ENCODE measurements around the gene PRKG2.

Gene PRKG2

DNA sequence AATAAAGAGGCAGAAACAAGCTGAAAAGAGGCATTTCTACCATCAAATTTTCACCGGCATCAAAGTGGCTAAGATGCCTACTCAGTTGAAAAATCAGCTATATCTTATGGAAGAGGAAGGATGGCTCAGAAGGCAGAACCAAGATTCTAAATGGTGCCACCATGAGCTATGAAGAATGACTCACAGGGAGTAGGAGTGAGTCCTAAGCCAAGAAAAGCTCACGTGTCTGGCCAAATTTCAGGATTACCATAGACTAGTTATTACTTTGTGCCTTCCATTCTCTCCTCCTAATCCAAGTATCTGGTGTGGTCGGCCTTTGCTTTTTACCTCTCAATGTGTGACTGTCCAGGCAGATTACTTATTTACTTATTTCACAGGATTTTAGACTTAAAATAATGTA lies 129.7 kb downstream of the PRKG2 start:
- no peak for DNase-seq

DNA sequence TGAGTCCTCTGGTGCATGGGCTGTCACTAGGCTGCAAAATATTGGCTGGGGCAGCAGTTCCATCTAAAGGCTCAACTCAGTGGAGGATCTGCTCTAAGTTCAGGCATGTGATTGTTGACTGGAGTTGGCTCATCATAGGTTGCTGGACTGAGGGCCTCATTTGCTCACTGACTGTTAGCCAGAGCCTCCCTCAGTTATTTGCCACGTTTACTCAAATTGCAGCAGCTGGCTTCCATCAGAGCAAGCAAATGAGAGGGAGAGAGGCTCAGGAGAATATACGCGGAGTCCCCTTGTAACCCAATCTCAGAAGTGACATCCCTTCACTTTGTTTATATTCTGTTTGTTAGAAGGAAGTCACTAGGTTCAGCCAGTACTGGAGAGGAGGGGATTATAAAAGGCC lies 130.4 kb downstream of the PRKG2 start:
- DNase-seq, result no peak

DNA sequence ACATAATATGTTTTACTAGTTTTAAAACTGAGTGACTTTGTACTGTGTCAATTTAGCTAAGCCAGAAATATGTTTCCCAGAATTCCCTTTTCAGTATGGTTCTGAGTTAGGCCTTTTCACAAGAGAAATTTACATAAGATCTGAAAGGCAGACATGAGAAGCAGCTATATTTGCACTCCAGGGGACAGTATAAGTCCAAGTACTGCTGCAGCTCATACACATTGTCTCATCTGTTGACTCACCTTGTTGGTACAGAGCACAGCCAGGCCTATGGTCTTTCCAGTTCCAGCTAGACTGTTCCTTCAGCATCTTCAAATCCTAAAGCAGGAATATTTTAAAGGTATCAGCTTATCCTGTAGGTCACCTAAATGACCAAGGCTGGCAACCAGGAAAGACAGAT lies 131.0 kb downstream of the PRKG2 start:
- no peak for DNase-seq

DNA sequence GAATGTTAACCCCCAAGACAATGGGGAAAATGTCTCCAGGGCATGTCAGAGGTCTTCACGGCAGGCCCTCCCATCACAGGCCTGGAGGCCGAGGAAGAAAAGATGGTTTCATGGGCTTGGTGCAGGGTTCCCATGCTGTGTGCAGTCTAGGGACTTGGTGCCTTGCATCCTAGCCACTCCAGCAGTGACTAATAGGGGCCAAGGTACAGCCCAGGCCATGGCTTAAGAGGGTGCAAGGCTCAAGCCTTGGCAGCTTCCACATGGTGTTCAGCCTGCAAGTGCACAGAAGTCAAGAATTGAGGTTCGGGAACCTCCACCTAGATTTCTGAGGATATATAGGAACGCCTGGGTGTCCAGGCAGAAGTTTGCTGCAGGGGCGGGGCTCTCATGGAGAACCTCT lies 133.9 kb downstream of the PRKG2 start:
- DNase-seq, result no peak

DNA sequence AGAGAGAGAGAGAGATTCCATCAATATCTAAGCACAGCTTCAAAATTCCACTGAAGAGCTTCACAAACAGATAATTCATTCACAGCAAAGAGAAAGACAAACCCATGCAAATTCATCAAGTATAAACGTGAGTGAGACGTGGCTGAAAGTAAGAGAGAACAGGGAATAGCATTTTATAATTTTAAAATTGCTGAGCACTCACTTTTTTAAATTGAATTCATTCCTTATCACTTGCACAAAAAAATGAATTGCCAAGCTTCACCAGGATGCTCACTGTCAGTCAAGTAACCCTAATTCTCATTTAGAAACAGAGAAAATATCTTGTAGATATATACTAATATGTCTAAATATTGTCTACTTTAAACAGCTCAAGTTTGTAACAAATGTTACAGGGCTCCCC lies 144.0 kb downstream of the PRKG2 start:
- DNase-seq, result no peak

DNA sequence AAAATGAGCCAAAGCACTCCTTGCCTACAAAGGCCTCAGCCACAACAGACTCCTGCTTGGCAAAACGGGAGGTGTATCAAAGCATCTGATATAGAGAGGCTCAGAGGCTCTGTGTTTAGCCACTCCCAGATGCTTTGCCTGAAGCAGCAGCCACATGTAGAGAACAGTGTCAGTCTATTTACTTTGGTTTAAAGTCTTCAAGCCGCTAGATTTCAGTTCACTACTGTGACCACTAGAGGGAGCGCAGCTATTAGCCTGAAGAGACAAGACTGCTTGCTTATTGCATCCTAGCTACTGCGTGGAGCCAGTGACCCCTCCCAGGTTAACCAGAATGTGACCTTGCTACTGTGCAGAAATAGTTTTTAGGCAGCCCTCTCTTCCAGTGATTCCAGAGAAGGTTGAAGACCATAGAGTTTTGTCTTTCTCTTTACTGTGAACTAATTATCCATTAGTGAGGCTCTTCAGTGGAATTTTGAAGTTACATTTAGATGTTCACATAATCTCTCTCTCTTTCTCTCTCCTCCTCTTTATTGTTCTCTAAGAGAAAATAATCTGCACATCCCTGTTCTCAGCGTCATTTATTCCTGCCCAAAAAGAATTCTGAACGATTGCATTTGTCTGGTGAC lies 145.2 kb downstream of the PRKG2 start:
- DNase-seq, result peak; percentile 46 to 89

DNA sequence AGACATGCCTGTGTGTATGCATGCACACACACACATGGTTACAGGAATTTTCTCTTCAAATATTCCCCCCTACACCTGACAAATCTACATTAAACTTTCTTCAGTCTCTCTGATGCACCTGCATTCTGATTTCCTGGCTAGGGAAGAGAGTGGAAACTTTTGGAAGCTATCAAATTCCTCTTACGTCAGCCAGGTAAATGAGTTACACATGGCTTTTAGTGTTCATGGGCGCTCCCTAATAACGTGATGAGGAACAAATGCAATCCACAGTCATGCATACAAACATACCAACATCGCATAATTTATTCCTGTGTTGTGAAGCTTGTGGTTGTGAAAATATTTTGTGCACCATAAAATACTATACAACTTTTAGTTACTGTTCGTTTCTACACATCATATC lies 149.6 kb downstream of the PRKG2 start:
- DNase-seq, result no peak

DNA sequence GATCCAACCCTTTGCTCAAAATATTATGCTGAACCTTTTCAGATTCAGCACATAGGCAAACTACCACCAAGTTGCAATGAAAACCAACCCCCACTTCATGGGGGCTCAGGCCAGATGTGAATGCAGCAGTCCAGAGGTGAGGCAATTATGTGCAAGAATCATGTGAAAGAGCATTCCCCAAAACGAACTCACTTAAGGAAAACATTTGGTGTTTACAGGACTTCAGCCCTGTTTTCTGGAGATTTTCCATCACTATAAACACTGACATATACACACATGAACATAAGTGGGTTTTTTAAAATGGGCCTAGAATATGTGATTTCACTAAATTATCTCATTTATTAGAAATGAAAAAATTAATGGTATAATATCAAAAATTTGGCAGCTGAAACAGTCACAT lies 153.0 kb downstream of the PRKG2 start:
- DNase-seq, result no peak

DNA sequence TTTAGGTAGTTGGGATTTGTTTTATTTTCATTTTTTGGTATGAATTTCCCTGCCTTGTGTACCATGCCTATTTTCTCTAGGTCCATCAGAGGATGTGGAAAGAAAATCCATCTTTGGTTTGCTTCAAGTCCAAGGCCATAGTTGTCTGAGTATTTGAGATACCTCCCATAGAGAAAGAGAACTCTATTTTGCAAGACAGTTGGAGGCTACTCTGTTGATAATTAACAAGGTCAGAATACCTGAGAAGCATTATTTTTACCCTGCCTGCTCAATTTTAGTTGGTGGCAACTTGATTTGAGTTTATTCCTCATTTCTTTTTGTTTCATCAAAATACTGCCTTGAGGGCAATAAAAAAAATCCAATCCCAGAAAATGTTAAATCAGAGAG lies 153.7 kb downstream of the PRKG2 start:
- DNase-seq, result no peak

DNA sequence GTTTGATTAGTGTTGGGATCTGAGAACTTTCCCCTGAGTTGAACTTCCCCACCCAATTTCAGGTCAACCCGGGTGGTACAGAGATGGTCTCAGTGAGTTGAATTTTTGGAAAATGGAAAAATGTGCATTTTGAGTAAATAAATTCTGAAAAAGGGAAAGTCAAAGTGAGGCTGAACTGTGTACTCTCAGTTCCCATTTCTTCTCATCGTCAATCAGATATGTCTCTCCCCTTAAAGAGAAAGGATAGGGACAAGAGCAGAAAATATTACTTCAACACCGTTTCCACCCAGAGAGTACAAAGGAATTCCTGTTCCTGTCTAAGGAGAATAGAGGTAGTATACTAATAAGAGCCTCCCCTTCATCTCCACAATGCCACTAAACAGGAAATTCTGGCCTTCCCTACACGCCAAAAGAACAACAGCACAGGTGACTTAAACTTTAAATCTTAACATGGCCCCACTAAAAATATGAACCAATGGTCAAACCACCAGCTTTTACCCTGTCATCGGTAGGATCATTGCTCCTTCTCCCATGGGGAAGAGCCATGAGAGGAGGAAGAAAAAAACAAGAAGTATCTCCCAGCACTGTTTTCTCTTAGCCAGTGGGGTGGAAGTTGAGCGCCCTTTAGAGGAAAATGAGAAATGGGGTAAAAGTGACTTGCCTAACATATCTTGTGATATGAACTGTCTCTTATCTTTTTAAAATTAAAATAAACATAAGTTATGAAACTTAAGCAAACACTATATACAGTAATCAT lies 154.3 kb downstream of the PRKG2 start:
- DNase-seq, result peak in 1 of 2 donors; percentile 35

DNA sequence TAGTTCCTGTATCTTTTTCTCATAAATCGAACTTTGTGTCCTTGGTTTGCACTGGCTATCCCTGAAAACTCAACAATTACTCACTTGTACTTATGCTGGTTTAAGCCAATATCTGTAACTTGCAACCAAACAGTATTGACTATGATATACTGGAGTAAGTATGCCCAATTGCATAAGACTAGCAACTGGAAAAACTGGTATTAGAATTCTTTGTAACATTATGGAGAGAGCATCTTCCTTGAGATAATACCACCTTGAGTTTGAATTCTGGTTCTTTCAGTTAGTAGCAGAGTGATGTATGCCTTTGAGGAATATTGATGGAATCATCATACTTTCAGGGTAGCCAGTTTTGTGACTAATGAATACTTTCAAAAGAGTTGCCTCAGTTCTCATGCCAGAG lies 156.4 kb downstream of the PRKG2 start:
- no peak for DNase-seq

DNA sequence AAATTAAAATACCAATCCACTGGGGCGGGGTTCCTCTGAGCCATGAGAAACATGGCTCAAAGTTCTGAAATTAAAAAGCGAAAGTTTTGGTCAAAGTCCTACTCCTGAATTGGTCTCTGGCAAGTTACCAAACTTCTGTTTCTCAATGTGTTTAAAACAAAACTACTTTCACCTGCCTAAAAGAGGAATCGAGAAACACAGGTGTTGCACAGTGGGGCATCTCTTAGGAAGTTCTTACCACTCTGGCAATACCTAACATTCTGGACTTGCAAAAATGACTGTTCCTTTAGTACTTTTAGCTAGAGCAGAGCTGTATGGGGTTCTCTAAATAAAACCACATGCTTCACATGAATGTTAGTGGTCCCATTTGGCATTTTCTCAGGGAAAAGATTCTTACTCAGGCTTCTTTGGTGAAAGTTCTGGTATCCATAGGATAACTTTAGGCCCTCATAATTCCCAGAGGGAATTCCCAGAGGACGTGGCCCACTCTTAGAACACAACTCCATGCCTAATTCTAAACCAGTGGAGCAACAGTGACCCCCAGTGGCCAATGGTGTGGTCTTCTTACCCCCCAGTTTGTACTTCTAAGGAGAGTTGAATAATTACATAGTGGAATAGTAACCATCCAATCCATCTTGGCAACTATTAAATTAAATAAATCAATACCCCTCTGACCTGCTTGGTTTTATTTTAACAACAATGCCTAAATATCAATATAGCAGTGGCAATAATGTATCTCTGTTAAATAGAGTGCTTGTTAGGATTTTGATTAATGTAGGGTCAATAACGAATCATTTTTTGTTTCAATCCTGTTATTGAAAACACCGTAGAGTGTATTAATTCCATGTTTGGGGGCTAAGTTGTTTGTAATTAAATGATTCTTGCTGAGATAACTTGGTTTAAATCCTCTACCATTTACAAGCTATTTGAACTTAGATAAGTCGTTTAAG lies 162.6 kb downstream of the PRKG2 start:
- DNase-seq, result peak; percentile 20 to 77

DNA sequence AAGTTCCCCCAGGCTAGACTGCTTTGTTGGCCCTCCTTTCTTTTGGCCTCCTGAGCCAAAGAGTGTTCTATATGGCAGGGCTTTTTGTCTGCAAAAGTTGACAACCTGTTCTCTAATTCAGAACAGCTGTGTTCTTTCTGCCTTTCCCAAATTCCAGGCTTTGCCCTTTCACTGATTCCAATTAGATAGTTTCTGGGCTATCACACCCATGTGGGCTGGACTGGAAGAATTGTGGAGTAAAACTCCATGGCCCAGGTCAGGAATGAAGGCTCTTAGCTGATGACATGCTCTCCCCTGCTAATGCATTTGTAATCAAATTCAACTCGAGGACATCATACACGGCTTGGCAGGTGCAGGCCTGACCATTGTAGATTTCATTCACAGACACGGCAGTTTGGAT lies 165.1 kb downstream of the PRKG2 start:
- no peak for DNase-seq

DNA sequence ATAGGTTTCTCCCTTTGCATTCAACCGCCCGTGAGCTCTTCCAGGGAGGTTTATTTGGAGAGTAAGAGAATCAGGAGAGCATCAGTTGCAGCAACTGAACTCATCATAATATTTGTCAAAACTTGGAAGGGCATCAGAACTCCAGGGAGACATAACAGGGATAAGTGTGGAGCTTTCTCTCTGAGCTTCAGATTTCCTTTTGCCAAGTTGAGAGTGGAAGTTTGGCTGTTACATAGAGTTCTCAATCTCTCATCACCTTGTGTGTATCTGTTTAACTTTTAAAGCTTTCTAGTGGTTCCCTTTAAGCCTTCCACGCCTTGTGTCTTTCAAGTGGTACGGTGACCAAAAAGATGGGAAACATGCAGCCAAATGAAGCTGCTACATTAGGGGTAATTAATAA lies 165.7 kb downstream of the PRKG2 start:
- no peak for DNase-seq

DNA sequence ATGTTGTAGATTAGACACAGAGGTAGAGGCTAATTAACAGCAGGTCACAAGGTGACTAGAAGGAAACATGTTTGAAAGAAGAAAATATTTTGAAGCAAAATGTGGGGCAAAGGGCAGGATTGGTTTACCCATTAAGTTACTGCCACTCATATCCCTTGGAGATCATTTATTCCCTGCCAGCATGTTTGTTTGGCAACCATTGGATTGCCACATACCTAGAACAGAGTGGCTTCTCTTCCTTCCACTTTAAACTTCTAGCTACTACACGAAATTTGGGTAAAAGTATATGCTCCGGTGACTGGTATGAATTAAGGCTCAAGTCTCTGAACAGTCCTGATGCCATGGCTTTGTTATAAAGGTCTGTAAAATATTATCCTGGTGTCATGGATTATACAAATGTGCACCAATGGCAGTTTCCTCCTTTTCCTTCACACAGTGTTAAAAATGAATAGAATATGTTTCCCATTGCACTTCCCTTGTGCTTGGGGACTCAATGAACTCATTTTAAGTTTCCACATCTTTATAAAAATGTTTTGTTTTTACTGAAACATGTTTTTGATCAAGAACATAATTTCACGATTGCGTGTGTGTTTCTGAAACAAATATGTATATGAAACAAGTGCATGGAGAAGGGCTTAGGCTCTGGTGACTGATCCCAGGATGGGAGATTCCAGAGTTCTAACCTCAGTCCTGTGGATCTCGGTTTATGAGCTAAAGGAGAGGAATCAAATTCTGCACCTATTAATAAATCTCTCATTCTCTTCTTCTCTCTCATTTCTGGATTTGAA lies 172.2 kb downstream of the PRKG2 start:
- no peak for DNase-seq

DNA sequence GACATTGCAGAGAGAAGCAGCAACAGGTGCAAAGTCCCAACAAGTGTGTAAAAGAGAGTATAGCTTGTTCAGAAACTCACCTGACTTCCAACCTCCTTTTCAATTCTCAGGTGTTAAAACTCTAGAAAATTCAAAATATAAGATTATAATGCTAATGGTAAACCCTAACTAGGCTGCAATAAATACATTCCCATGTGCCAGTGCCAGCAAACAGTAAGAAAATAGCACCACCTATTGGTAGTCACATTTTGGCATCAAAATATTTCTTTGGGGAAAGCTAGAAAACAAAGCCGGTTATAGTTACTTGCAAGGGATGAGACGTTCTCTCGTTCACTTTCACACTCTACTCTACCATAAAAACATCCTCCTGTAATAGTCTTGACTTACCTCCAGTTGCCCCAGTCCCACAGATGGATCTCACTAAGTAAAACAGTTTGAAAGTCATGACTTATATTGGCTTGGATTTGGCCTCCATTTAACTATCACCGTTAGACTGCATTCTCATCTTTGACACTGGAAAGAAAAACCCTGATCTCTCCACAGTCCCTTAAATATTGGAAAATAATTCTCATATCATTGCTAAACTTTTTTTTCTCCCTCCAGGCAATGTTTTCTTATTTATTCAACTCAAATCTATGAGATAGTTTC lies 174.9 kb downstream of the PRKG2 start:
- peak in 1 of 2 donors; percentile 59 for DNase-seq

DNA sequence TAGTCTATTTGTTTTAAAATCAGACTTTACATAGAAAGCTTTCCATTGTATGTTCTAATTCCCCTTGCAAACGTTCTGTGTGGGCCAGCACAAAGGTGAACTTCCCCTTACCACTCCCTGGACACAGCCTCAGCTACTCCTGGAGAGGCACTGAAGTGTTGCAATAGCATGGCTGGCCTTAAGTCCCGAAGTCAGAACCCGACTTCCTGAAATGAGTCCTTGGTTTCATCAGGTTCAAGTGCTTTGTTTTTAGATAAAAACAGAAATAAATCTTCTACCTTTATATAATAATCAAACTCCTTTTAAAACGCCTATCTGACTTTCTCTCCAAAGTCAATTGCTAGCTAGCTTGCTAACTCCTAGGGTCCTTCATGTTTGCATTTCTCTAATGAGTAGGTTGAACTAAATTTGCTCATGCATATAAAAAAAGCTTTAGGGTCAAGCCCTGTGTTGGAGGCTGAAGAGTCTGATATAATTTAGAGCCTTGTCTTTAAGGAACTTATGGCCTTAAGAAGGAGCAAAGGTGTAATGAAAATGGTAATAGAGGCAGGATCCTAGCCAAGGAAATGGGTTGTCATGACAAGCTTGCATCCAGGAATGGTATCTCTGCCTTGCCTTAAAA lies 175.6 kb downstream of the PRKG2 start:
- DNase-seq, result peak; percentile 2 to 5

DNA sequence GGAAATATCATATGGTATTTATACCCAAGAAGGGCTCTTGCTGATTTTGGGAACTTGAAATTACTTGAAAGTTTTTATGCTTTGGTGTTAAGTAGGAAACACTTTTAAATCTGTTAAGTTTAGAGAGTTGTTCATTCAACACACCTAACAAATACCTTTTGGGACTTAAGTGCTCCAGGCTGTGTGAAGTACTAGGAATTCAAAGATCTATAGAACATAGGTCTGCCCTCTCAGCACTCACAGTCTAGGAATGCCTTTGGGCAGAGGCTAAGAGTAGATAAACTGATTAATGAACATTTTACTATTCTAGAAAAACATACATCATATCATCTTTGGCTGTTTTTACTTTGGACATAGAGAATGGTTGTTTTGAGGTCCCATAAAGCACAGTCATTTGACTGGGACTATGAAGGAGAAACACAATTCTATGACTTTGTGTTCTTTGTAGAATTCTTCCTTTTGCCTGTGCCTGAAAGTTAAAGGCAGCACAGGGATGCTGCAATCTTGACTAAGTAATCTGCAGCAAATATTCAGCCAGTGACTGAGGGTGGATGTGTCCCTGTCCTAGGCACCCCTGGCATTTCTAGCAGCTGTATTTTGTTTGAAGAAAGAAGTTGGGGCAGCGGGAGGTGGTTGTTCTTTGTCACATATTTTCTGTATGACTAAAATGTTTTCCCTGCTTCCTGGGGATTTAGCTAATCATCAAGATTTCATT lies 176.2 kb downstream of the PRKG2 start:
- no peak for DNase-seq
